ENCODE data around the gene TMA16.

DNA sequence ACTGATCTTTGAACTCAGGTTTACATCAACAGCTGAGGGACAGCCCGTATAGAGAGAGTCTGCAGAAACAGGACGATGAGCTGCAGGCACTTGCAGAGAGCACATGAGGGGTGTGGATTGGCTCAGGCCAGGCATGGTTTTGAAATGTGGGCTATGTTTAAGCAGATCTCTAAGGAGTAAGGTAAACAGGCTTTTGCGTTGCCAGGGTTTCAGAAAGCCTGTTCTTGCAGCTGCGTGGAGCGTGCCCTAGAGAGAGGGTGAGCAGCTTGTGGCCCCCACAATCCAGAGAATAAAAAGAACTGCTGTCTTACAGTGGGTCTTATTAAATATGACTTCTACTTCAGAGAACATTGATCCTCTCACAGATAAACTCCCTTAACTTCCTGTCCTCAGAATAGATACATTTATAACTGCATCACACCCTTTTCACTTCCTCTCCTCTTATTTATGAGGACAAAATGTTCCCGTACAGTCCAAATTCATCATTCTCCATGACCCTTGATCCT lies 64.1 kb downstream of the TMA16 start:
- TF ChIP-seq POLR2A (IDR thresholded peaks at IDR 0.05; ENCODE audit: low read depth, low read length) (no peak), TAF1 (IDR thresholded peaks at IDR 0.05; ENCODE audit: low read depth, low read length) (no peak)

Measured in GM12891 (cell line).